ENCODE data around the gene SFXN5. TPM values are rescaled to one million over a fixed set of nuclear protein-coding genes. Genes with fewer than 3 reads are reported as not detected.
"Not testable (repeated sequence)": the region's sequence is repeated elsewhere in the genome, so short reads cannot be mapped to it uniquely, and the experiment has no call there.

The SFXN5 gene
- total and polyA plus RNA-seq, 2 donors (not counting 1 experiment from before 2014, with no cell fraction given): 5.8 to 13.9 TPM

- DNase-seq (ENCODE audit: low read depth in 2 of 2): peak in 1 of 2 donors; percentile 48
- no peak for TF ChIP-seq CTCF (conservative IDR thresholded peaks at IDR 0.05 in 1 of 2, IDR thresholded peaks at IDR 0.05 in 1 of 2; ENCODE audit: low read depth in 1 of 2, low read length in 2 of 2)
- Histone ChIP-seq H4K20me1 (ENCODE audit: control insufficient read depth, extremely low read depth, insufficient read depth, low read length) (no peaks in the 10 kb centered on the region), H3K4me1 (ENCODE audit: control insufficient read depth, extremely low read depth, insufficient read depth, low read length) (peaks cover 15% of the 10 kb centered on the region), H3K4me2 (ENCODE audit: extremely low read depth, insufficient read depth, low read length) (peak overlapping the region; percentile 98), H3K27me3 (ENCODE audit: control insufficient read depth, insufficient read depth, low read length) (no peaks in the 10 kb centered on the region), H3K4me3 (replicated peaks in 1 of 4; ENCODE audit: control extremely low read depth in 1 of 4, insufficient read depth in 1 of 4, low read depth in 3 of 4, low read length in 4 of 4) (peak overlapping the region; percentile 61 to 95 (median 84)), H3K79me2 (ENCODE audit: control insufficient read depth, insufficient read depth, low read length) (peaks cover 30% of the 10 kb centered on the region), H3K9ac (ENCODE audit: insufficient read depth, low read length) (no peak overlapping the region), H3K36me3 (ENCODE audit: control insufficient read depth, insufficient read depth, low read length) (peaks cover under 1% of the 10 kb centered on the region), H3K27ac (ENCODE audit: insufficient read depth, low read length) (peak overlapping the region; percentile 89), H3K9me3 (ENCODE audit: control insufficient read depth, insufficient read depth, low read depth, low read length) (no peaks in the 10 kb centered on the region), H2AFZ (ENCODE audit: low read length) (no peak overlapping the region)
These were observed 2.3 kb downstream of the SFXN5 start for GRCh38 chr2:73069041-73069854.

GRCh38 chr2:73068147-73068546, 3.4 kb downstream of the SFXN5 start:
- no peak for DNase-seq (ENCODE audit: low read depth in 2 of 2)
- no peak overlapping the region for H3K27ac ChIP-seq (ENCODE audit: insufficient read depth, low read length)
- no peaks in the 10 kb centered on the region for H3K27me3 ChIP-seq (ENCODE audit: control insufficient read depth, insufficient read depth, low read length)
- H3K9me3 ChIP-seq (ENCODE audit: control insufficient read depth, insufficient read depth, low read depth, low read length): no peaks in the 10 kb centered on the region
- no peak overlapping the region for H2AFZ ChIP-seq (ENCODE audit: low read length)
- no peaks in the 10 kb centered on the region for H3K36me3 ChIP-seq (ENCODE audit: control insufficient read depth, insufficient read depth, low read length)
- TF ChIP-seq CTCF (conservative IDR thresholded peaks at IDR 0.05 in 1 of 2, IDR thresholded peaks at IDR 0.05 in 1 of 2; ENCODE audit: low read depth in 1 of 2, low read length in 2 of 2): no peak
- TF ChIP-seq EZH2 (IDR thresholded peaks at IDR 0.05; ENCODE audit: low read length, missing control alignments): no peak
- no peaks in the 10 kb centered on the region for H4K20me1 ChIP-seq (ENCODE audit: control insufficient read depth, extremely low read depth, insufficient read depth, low read length)
- H3K4me1 ChIP-seq (ENCODE audit: control insufficient read depth, extremely low read depth, insufficient read depth, low read length): peaks cover 22% of the 10 kb centered on the region
- H3K4me3 ChIP-seq (replicated peaks in 1 of 4; ENCODE audit: control extremely low read depth in 1 of 4, insufficient read depth in 1 of 4, low read depth in 3 of 4, low read length in 4 of 4): no peak overlapping the region
- H3K9ac ChIP-seq (ENCODE audit: insufficient read depth, low read length): no peak overlapping the region
- no peak overlapping the region for H3K4me2 ChIP-seq (ENCODE audit: extremely low read depth, insufficient read depth, low read length)
- peaks cover 30% of the 10 kb centered on the region for H3K79me2 ChIP-seq (ENCODE audit: control insufficient read depth, insufficient read depth, low read length)

GRCh38 chr2:73067043-73067442, 4.5 kb downstream of the SFXN5 start:
- TF ChIP-seq EZH2 (IDR thresholded peaks at IDR 0.05; ENCODE audit: low read length, missing control alignments): no peak
- H3K79me2 ChIP-seq (ENCODE audit: control insufficient read depth, insufficient read depth, low read length): peaks cover 38% of the 10 kb centered on the region
- DNase-seq (ENCODE audit: low read depth in 2 of 2): no peak

GRCh38 chr2:73065070-73065469, 6.4 kb downstream of the SFXN5 start:
- not testable (repeated sequence) for H4K20me1 ChIP-seq (ENCODE audit: control insufficient read depth, extremely low read depth, insufficient read depth, low read length); H3K27me3 ChIP-seq (ENCODE audit: control insufficient read depth, insufficient read depth, low read length); H2AFZ ChIP-seq (ENCODE audit: low read length); H3K4me3 ChIP-seq (replicated peaks in 1 of 4; ENCODE audit: control extremely low read depth in 1 of 4, insufficient read depth in 1 of 4, low read depth in 3 of 4, low read length in 4 of 4); H3K36me3 ChIP-seq (ENCODE audit: control insufficient read depth, insufficient read depth, low read length); DNase-seq (ENCODE audit: low read depth in 2 of 2); H3K4me2 ChIP-seq (ENCODE audit: extremely low read depth, insufficient read depth, low read length); H3K9me3 ChIP-seq (ENCODE audit: control insufficient read depth, insufficient read depth, low read depth, low read length); H3K9ac ChIP-seq (ENCODE audit: insufficient read depth, low read length)
- Histone ChIP-seq H3K4me1 (ENCODE audit: control insufficient read depth, extremely low read depth, insufficient read depth, low read length) (peaks cover 18% of the 10 kb centered on the region), H3K79me2 (ENCODE audit: control insufficient read depth, insufficient read depth, low read length) (peaks cover 36% of the 10 kb centered on the region), H3K27ac (ENCODE audit: insufficient read depth, low read length) (peak overlapping the region; percentile 11)

More at GRCh38 chr2:73067043-73067442, 4.5 kb downstream of the SFXN5 start:
- no peaks in the 10 kb centered on the region for H3K36me3 ChIP-seq (ENCODE audit: control insufficient read depth, insufficient read depth, low read length)
- H3K4me3 ChIP-seq (replicated peaks in 1 of 4; ENCODE audit: control extremely low read depth in 1 of 4, insufficient read depth in 1 of 4, low read depth in 3 of 4, low read length in 4 of 4): no peak overlapping the region
- no peaks in the 10 kb centered on the region for H3K27me3 ChIP-seq (ENCODE audit: control insufficient read depth, insufficient read depth, low read length)
- H3K27ac ChIP-seq (ENCODE audit: insufficient read depth, low read length): no peak overlapping the region
- H3K9ac ChIP-seq (ENCODE audit: insufficient read depth, low read length): no peak overlapping the region
- no peaks in the 10 kb centered on the region for H4K20me1 ChIP-seq (ENCODE audit: control insufficient read depth, extremely low read depth, insufficient read depth, low read length)
- no peak overlapping the region for H3K4me2 ChIP-seq (ENCODE audit: extremely low read depth, insufficient read depth, low read length)
- H3K9me3 ChIP-seq (ENCODE audit: control insufficient read depth, insufficient read depth, low read depth, low read length): no peaks in the 10 kb centered on the region
- peaks cover 20% of the 10 kb centered on the region for H3K4me1 ChIP-seq (ENCODE audit: control insufficient read depth, extremely low read depth, insufficient read depth, low read length)
- H2AFZ ChIP-seq (ENCODE audit: low read length): no peak overlapping the region

All from fibroblast of lung (primary cell).